ENCODE data around the gene TGM1. TPM values are rescaled to one million over a fixed set of nuclear protein-coding genes. Genes with fewer than 3 reads are reported as not detected.
A peak's percentile ranks its signal among the peaks of the same experiment; 100 is the strongest.

TGM1 gene
- total RNA-seq, 1 experiment from 2014 or later = 26.2 TPM

GRCh38 chr14:24256960-24257359, 6.0 kb downstream of the TGM1 start:
- POLR2A ChIA-PET = interaction anchor here (0.8 to 4.0 kb wide), 8 partner anchors 10 to 41 kb away, joined by 3 to 22 read pairs (median 6); partner anchors contain the start of genes MDP1, RABGGTA and TINF2
- Mint-ChIP-seq H3K27ac (ENCODE audit: low read depth, unreplicated experiment) (peak overlapping the region; percentile 73), H3K4me1 (ENCODE audit: insufficient read depth, unreplicated experiment) (peaks cover 31% of the 10 kb centered on the region), H3K4me3 (ENCODE audit: unreplicated experiment) (no peak overlapping the region), H3K9me3 (ENCODE audit: unreplicated experiment) (no peaks in the 10 kb centered on the region), H3K27me3 (ENCODE audit: insufficient read depth, unreplicated experiment) (no peaks in the 10 kb centered on the region), H3K36me3 (ENCODE audit: insufficient read depth, unreplicated experiment) (peaks cover 29% of the 10 kb centered on the region)
- no peak for TF ChIP-seq CTCF (IDR thresholded peaks at IDR 0.05; ENCODE audit: unreplicated experiment)
- no TSS peak for BruUV-seq (replicated peaks)
- intact Hi-C loops (cut with micrococcal nuclease) = no loop called here
- CTCF ChIA-PET = interaction anchor here (0.6 to 32.3 kb wide), 4 partner anchors 15 to 99 kb away, joined by 4 to 457 read pairs (median 213); partner anchors contain the start of genes CIDEB, DHRS1, LTB4R2 and NOP9
- no peak for DNase-seq (ENCODE audit: unreplicated experiment)

GRCh38 chr14:24255931-24256711, 6.9 kb downstream of the TGM1 start:
- H3K36me3 Mint-ChIP-seq (ENCODE audit: insufficient read depth, unreplicated experiment) = peaks cover 27% of the 10 kb centered on the region
- peaks cover 29% of the 10 kb centered on the region for H3K4me1 Mint-ChIP-seq (ENCODE audit: insufficient read depth, unreplicated experiment)
- peak overlapping the region; percentile 73 for H3K27ac Mint-ChIP-seq (ENCODE audit: low read depth, unreplicated experiment)
- no peak for TF ChIP-seq CTCF (IDR thresholded peaks at IDR 0.05; ENCODE audit: unreplicated experiment)
- POLR2A ChIA-PET = interaction anchor here (2.0 to 4.0 kb wide), 4 partner anchors 10 to 18 kb away, joined by 8 to 22 read pairs (median 15); partner anchors contain the start of genes RABGGTA and TINF2
- H3K9me3 Mint-ChIP-seq (ENCODE audit: unreplicated experiment) = no peaks in the 10 kb centered on the region
- H3K27me3 Mint-ChIP-seq (ENCODE audit: insufficient read depth, unreplicated experiment) = no peaks in the 10 kb centered on the region
- CTCF ChIA-PET = interaction anchor here (4.5 to 32.3 kb wide), 3 partner anchors 14 to 53 kb away, joined by 34 to 457 read pairs (median 392); partner anchors contain the start of genes CIDEB, DHRS1, LTB4R2 and NOP9
- DNase-seq (ENCODE audit: unreplicated experiment) = no peak
- no TSS peak for BruUV-seq (replicated peaks)
- H3K4me3 Mint-ChIP-seq (ENCODE audit: unreplicated experiment) = no peak overlapping the region
- intact Hi-C loops (cut with micrococcal nuclease) = no loop called here

DNA sequence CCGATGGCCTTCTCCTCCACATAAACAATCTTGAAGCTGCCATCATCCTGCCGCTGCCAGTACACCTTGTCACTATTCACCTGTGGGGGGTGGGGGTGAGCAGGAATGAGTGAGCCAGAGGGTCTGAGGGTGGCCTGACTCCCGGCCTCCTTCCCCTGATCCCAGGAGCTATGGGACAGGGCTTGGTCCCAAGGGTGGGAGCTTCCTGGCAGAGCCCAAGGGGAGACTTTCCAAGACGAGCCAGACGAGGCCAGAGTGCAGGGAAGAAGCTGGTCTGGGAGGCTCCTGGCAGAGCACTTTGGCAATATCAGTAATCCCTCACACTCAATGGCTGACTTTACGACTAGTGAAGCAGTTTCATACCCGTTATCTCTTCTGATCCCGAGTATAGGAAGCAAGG, 7.5 kb downstream of the TGM1 start:
- Mint-ChIP-seq H3K4me3 (ENCODE audit: unreplicated experiment) (no peak overlapping the region), H3K4me1 (ENCODE audit: insufficient read depth, unreplicated experiment) (peaks cover 26% of the 10 kb centered on the region), H3K9me3 (ENCODE audit: unreplicated experiment) (no peaks in the 10 kb centered on the region), H3K27me3 (ENCODE audit: insufficient read depth, unreplicated experiment) (no peaks in the 10 kb centered on the region), H3K27ac (ENCODE audit: low read depth, unreplicated experiment) (no peak overlapping the region), H3K36me3 (ENCODE audit: insufficient read depth, unreplicated experiment) (peaks cover 27% of the 10 kb centered on the region)
- TF ChIP-seq CTCF (IDR thresholded peaks at IDR 0.05; ENCODE audit: unreplicated experiment) = no peak
- no peak for DNase-seq (ENCODE audit: unreplicated experiment)
- CTCF ChIA-PET = interaction anchor here (0.6 to 32.3 kb wide), 4 partner anchors 13 to 53 kb away, joined by 3 to 457 read pairs (median 213); partner anchors contain the start of genes CIDEB, DHRS1, LTB4R2 and NOP9
- no TSS peak for BruUV-seq (replicated peaks)
- POLR2A ChIA-PET = interaction anchor here (0.6 to 2.0 kb wide), 2 partner anchors 13 to 43 kb away, joined by 3 to 10 read pairs; partner anchors contain the start of gene TINF2
- intact Hi-C loops (cut with micrococcal nuclease) = no loop called here

Measured in MCF 10A (cell line).